GM12878 (cell line): ENCODE measurements around the gene TEKT3. TPM values are rescaled to one million over a fixed set of nuclear protein-coding genes. Genes with fewer than 3 reads are reported as not detected.

Experiments
- ATAC-seq: fragments of 200-7000 bp; cut with Tn5 transposase; 3 replicates; pipeline ENCODE4 v1.9.1; 2020; ENCODE audit warnings: mild to moderate bottlenecking, moderate library complexity
- BruUV-seq: library from RNA; stranded (reverse); fragments of 400-500 nt; replicated peaks from 2 replicates; lab custom pipeline; 2021; lab: Mats Ljungman, UMichigan
- CTCF ChIA-PET: fragments of 300-600 bp; sonication (Branson Sonifier 250); formaldehyde crosslinking; extraction: SDS; loops from one replicate; lab custom pipeline; 2021; ENCODE audit warnings: inconsistent platforms; lab: Yijun Ruan, JAX
- POLR2A ChIA-PET: fragments of 350-600 bp; formaldehyde crosslinking; extraction: SDS; loops from one replicate; lab custom pipeline; 2021; ENCODE audit warnings: inconsistent platforms; lab: Charles Lee
- RAD21 ChIA-PET: fragments of 300-600 bp; sonication (Branson Sonifier 250); formaldehyde crosslinking; loops from one replicate; lab custom pipeline; 2023; ENCODE audit warnings: antibody characterized with exemption; ENCODE audit not compliant: unreplicated experiment; lab: Charles Lee
- SMC1A ChIA-PET: fragments of 300-600 bp; sonication (Branson Sonifier 250); formaldehyde crosslinking; loops from one replicate; lab custom pipeline; 2023; ENCODE audit not compliant: unreplicated experiment, uncharacterized antibody; lab: Charles Lee
- DNase-seq: peaks from one replicate; pipeline ENCODE4 v3.0.0-alpha.2; 2011; ENCODE audit warnings: low read depth, low spot score
- FAIRE-seq: peaks from 3 replicates; lab custom pipeline; 2011; peaks lifted over from hg19 to GRCh38; lab: Jason Lieb, UNC
- H2AFZ ChIP-seq: 2 replicates; pipeline ENCODE4 v1.6.0; 2011; ENCODE audit warnings: low read depth, low read length, control low read depth; ENCODE audit not compliant: control insufficient read depth
- H3K27ac ChIP-seq: 2 replicates; pipeline ENCODE4 v1.5.1; 2011; ENCODE audit warnings: control low read depth; ENCODE audit not compliant: control insufficient read depth, insufficient read depth
- H3K27me3 ChIP-seq, 2 experiments: replicated peaks in 1 of 2; 2 replicates each; pipeline versions ENCODE4 v1.6.0 to v1.6.1; 2011; ENCODE audit warnings: low read length in 1 of 2; ENCODE audit not compliant: control insufficient read depth in 2 of 2, insufficient read depth in 2 of 2
- H3K36me3 ChIP-seq, 2 experiments: 2 replicates each; pipeline ENCODE4 v1.5.1; 2011; ENCODE audit warnings: low read length in 1 of 2; ENCODE audit not compliant: control insufficient read depth in 2 of 2, insufficient read depth in 2 of 2
- H3K4me1 ChIP-seq: 2 replicates; pipeline ENCODE4 v1.6.1; 2011; ENCODE audit warnings: mild to moderate bottlenecking, low read length, moderate library complexity, mixed read lengths; ENCODE audit not compliant: control insufficient read depth, insufficient read depth
- H3K4me2 ChIP-seq: 2 replicates; pipeline ENCODE4 v1.6.0; 2011; ENCODE audit warnings: control low read depth; ENCODE audit not compliant: control insufficient read depth, insufficient read depth
- H3K4me3 ChIP-seq: fragments of 200-600 bp; sonication (generic); 2 replicates; pipeline ENCODE4 v1.5.1; 2016
- H3K79me2 ChIP-seq: 2 replicates; pipeline ENCODE4 v1.6.0; 2011; ENCODE audit warnings: low read length; ENCODE audit not compliant: control insufficient read depth, insufficient read depth
- H3K9ac ChIP-seq: 2 replicates; pipeline ENCODE4 v1.8.0; 2011; ENCODE audit warnings: low read length, control low read depth, mixed read lengths; ENCODE audit not compliant: control insufficient read depth, insufficient read depth
- H3K9me3 ChIP-seq: replicated peaks from 3 replicates; pipeline ENCODE4 v1.5.1; 2011; ENCODE audit warnings: mild to moderate bottlenecking, low read length; ENCODE audit not compliant: control insufficient read depth, insufficient read depth
- H4K20me1 ChIP-seq: 2 replicates; pipeline ENCODE4 v1.6.0; 2011; ENCODE audit not compliant: control insufficient read depth, insufficient read depth
- CTCF ChIP-seq, 3 experiments: IDR thresholded peaks in 2 of 3; conservative IDR thresholded peaks in 1 of 3; 2 replicates each; pipeline ENCODE4 v1.5.1; 2011; ENCODE audit warnings: low read depth in 3 of 3, low read length in 3 of 3, mild to moderate bottlenecking in 3 of 3, control low read depth in 2 of 3, moderate library complexity in 2 of 3, inconsistent platforms in 1 of 3, mixed read lengths in 1 of 3; ENCODE audit not compliant: control insufficient read depth in 2 of 3, insufficient read depth in 1 of 3; ENCODE audit errors: extremely low read depth in 1 of 3
- E2F8 ChIP-seq: fragments of 450-650 bp; IDR thresholded peaks from 2 replicates; pipeline ENCODE4 v1.6.1; 2018; ENCODE audit warnings: mild to moderate bottlenecking, low read depth, moderate library complexity; ENCODE audit not compliant: partially characterized antibody
- NR2F1 ChIP-seq: fragments of 450-650 bp; conservative IDR thresholded peaks from 2 replicates; pipeline ENCODE4 v1.6.1; 2017; ENCODE audit warnings: mild to moderate bottlenecking
- RAD21 ChIP-seq: IDR thresholded peaks from 2 replicates; pipeline ENCODE4 v1.6.1; 2011; ENCODE audit warnings: mild to moderate bottlenecking, low read depth, low read length, moderate library complexity; ENCODE audit not compliant: insufficient read depth
- WGBS: methylation state at CpG from one replicate; pipeline ENCODE4 v1.1.6; 2016; ENCODE audit warnings: low lambda C conversion rate; ENCODE audit not compliant: insufficient replicate concordance, insufficient coverage; ENCODE audit errors: missing lambda C conversion rate; 5-methylcytosine and 5-hydroxymethylcytosine counted together
- in situ Hi-C: fragments of 300-500 bp; cut with MboI; formaldehyde crosslinking; loops from 9 replicates; pipeline ENCODE4 v1.14.3; 2018; ENCODE audit warnings: mixed read lengths
- intact Hi-C: fragments of 100-400 bp; cut with micrococcal nuclease; formaldehyde crosslinking; loops from one replicate; pipeline ENCODE4 v1.14.2; 2022; ENCODE audit not compliant: unreplicated experiment
- polyA plus RNA-seq, 11 experiments: library from polyadenylated mRNA; depleted of rRNA in 4 of 11; unstranded in 6 of 11; stranded (reverse) in 5 of 11; fragments of >200 nt; fragmentation: Nextera tagmentation in 4 of 11; fragmentation: Illumina TruSeq in 1 of 11; extraction: Ambion mirVana in 4 of 11; extraction: Trizol in 1 of 11; gene quantifications; 1 replicate in 1 of 11; 2 replicates in 10 of 11; pipeline versions ENCODE4 v1.2.1 to v1.2.3, GENCODE V29; 2011 to 2016; ENCODE audit warnings: inconsistent platforms in 2 of 11, missing spikeins in 2 of 11, low read depth in 1 of 11
- total RNA-seq, 4 experiments: library from RNA; depleted of rRNA in 3 of 4; stranded (reverse); fragments of >200 nt in 3 of 4; fragmentation: Illumina TruSeq in 1 of 4; extraction: Trizol in 1 of 4; gene quantifications; 2 replicates each; pipeline versions ENCODE4 v1.2.1 to v1.2.3, GENCODE V29; 2013 to 2021

The TEKT3 gene
- total and polyA plus RNA-seq, 10 of the 15 experiments (the other 5 are each of a cell fraction or from before 2014, with no cell fraction given): 0.15 TPM; not detected in 9

GRCh38 chr17:15260376-15261257, 80.8 kb downstream of the TEKT3 start:
- Histone ChIP-seq H3K9me3 (no peaks in the 10 kb centered on the region), H3K79me2 (no peaks in the 10 kb centered on the region), H2AFZ (no peak overlapping the region; the same call in 1 of the 2 replicates), H3K27me3 (peaks cover 0 to 2% of the 10 kb centered on the region in 2 experiments; a peak in 3 of 4 replicates), H3K27ac (no peak overlapping the region), H3K4me3 (peak overlapping the region; percentile 16; the same call in 1 of the 2 replicates), H3K4me1 (no peaks in the 10 kb centered on the region), H3K36me3 (no peaks in the 10 kb centered on the region), H3K4me2 (peak overlapping the region; percentile 77), H3K9ac (no peak overlapping the region), H4K20me1 (no peaks in the 10 kb centered on the region)
- no peak for FAIRE-seq
- intact Hi-C loops (no loop called here), in situ Hi-C loops (loop anchor here (25.0 kb wide), 1 partner anchor 727 kb away; the partner anchor contains the start of genes TTC19 and ZSWIM7)
- 12% methylated on average over 55 of the region's 67 CpGs for WGBS
- TF ChIP-seq E2F8: no peak
- TF ChIP-seq NR2F1: 0 out of 2 replicates have a peak, but pooled peaks have one; percentile 18
- TF ChIP-seq RAD21: peak; percentile 47
- TF ChIP-seq CTCF (IDR thresholded peaks at IDR 0.05 in 2 of 3, conservative IDR thresholded peaks at IDR 0.05 in 1 of 3; ENCODE audit: control insufficient read depth in 2 of 3, extremely low read depth in 1 of 3, insufficient read depth in 1 of 3, low read depth in 3 of 3, low read length in 3 of 3): peak; percentile 23 to 47 (median 45); a peak in 5 of 6 replicates
- ChIA-PET CTCF (interaction anchor here (0.6 kb wide), 1 partner anchor 239 kb away, joined by 4 read pairs; no protein-coding TSS in a partner anchor), RAD21 (no interaction called here), POLR2A (no interaction called here), SMC1A (no interaction called here)
- no TSS peak for BruUV-seq
- no peak for DNase-seq
- peak; percentile 88 for ATAC-seq
